ENCODE results near the gene SIRT4.
"Not testable (repeated sequence)": the region's sequence is repeated elsewhere in the genome, so short reads cannot be mapped to it uniquely, and the experiment has no call there.

The SIRT4 gene, protein sequence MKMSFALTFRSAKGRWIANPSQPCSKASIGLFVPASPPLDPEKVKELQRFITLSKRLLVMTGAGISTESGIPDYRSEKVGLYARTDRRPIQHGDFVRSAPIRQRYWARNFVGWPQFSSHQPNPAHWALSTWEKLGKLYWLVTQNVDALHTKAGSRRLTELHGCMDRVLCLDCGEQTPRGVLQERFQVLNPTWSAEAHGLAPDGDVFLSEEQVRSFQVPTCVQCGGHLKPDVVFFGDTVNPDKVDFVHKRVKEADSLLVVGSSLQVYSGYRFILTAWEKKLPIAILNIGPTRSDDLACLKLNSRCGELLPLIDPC

DNA sequence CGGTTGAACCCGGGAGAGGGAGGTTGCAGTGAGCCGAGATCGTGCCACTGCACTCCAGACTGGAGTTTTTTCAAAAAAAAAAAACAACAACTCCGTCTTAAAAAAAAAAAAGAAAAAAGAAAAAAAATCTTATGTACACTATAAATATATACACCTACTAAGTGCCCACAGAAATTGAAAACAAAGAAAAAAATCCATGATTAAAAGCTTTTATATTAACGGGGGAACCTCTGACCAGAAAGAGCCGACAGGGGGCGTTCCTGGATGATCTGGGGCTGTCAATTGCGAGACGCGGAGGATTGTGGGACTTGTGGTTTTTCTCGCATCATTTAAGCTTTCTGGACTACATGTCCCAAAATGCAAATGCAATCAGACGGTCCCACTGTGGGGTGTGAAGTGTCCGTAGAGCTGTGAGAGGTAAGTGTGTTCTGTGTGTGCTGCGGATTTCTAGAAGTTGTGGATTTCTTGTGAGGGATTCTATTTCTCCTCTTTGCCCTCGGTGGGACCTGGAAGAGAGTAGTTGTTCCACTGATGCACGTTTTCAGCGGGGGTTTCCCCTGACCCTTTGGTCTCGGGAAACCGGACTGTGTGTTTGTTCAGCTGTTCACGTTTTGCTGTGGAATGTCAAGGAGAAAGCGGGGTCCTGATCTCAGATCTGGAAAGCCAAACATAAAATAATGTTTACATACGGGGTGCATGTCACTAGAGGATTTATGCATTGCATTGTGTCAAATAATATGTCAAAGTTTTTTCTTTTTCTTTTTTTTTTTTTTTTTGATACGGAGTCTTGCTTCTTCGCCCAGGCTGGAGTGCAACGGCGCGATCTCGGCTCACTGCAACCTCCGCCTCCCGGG, at the start of gene SIRT4:
Gene SIRT4 (plus strand): TSS at position 360 of the 854 bp plus-strand sequence. CDS start 1,241 bp downstream, outside the sequence.
- Histone ChIP-seq H3K4me3 (peak within 1 kb of the TSS; percentile 97), H3K27ac (no peak within 1 kb of the TSS), H3K36me3 (ENCODE audit: insufficient read depth, low read length) (0 out of 2 replicates have a peak, but pooled peaks cover 3% of the 10 kb centered on the region), H3K9ac (ENCODE audit: insufficient read length) (peak within 1 kb of the TSS; percentile 87), H3K9me3 (ENCODE audit: low read depth, low read length) (no peaks in the 10 kb centered on the region)
- peak; percentile 86 for DNase-seq (ENCODE audit: low read depth, low spot score)
- no peak for TF ChIP-seq EZH2 (IDR thresholded peaks at IDR 0.05)
- no peak for TF ChIP-seq FOXP2 (optimal IDR thresholded peaks at IDR 0.05; ENCODE audit: control extremely low read depth, extremely low read length, insufficient read depth)
- TF ChIP-seq POLR2AphosphoS5 (IDR thresholded peaks at IDR 0.05; ENCODE audit: borderline replicate concordance, low read depth, low read length) = peak; percentile 76

DNA sequence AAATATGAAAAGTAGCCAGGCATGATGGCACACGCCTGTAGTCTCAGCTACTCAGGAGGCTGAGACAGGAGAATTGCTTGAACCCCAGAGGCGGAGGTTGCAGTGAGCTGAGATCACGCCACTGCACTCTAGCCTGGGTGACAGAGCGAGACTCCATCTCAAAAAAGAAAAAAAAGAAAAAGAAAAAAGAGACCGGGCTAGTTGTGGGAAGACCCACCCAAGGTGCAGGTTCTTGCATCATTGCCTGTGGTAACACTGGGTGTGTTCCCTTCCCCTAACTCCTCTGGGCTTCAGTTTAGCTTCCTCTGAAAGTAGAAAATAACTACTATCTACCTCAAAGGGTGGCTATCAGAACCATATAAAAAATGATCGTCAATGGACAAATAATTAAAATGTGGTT, 48.8 kb upstream of the SIRT4 start:
- H3K9ac ChIP-seq (ENCODE audit: insufficient read length); H3K36me3 ChIP-seq (ENCODE audit: insufficient read depth, low read length); H3K4me3 ChIP-seq; DNase-seq (ENCODE audit: low read depth, low spot score); H3K9me3 ChIP-seq (ENCODE audit: low read depth, low read length); H3K27ac ChIP-seq: not testable (repeated sequence)

DNA sequence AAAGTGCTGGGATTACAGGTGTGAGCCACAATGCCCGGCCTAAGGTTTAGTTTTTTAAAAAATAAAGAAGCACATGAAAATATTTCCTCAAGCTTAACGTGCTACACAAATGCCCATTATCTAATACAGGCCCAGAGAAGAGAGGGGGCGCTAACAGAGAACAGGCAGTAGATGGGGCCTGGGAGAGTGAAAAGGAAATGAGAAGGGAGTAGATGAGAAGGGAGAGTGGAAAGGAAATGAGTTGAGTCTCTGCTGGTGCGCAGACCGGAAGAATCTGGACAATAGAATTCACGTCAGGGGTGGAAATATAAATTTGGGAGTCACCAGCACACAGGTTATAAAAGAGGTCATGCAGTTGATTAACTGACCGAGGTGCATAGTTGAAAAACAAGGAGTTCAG, 47.3 kb upstream of the SIRT4 start:
- TF ChIP-seq POLR2AphosphoS5 (IDR thresholded peaks at IDR 0.05; ENCODE audit: borderline replicate concordance, low read depth, low read length) = no peak
- no peak for TF ChIP-seq FOXP2 (optimal IDR thresholded peaks at IDR 0.05; ENCODE audit: control extremely low read depth, extremely low read length, insufficient read depth)
- no peak for TF ChIP-seq EZH2 (IDR thresholded peaks at IDR 0.05)
- no peak overlapping the region for H3K4me3 ChIP-seq
- H3K36me3 ChIP-seq (ENCODE audit: insufficient read depth, low read length) = no peaks in the 10 kb centered on the region; the same call in 1 of the 2 replicates
- DNase-seq (ENCODE audit: low read depth, low spot score) = no peak
- no peaks in the 10 kb centered on the region for H3K9me3 ChIP-seq (ENCODE audit: low read depth, low read length)
- H3K27ac ChIP-seq = no peak overlapping the region
- H3K9ac ChIP-seq (ENCODE audit: insufficient read length) = no peak overlapping the region

DNA sequence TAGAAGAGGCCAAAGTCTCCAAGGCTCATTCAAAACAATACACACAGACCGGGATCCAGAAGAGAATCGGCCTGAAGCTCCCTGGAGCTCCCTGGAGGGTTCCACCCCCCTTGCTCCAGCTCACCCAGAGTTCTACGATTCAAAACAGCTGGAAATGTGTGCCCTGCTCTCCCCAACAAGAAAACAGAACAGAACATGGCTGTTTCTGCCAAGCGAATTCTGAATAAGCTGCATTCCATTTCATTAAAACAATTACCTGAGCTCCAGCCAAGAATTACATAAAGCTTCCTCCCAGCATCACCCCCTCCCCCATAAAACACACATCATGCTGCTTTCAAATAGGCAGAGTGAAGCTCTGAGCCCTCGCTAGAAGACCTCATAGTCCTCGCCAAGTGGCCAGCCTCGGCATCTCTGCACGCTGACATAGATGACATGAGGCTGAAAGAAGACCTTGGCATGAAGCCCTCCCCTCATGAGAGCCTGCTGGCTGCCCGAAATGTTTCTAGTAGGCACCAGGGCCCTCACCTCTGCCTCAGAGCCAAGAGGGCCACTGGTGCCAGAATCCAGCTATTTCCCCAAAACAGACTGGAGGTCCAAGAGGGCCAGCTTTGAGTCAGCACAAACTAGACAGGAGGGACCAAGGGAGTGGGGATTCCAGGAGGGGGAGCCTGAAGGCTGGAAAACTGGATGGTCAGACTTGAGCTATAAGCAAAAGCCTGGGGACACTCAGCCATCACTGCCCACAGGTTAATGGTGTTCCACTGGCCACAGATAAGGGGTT, 44.9 kb upstream of the SIRT4 start:
- H3K9me3 ChIP-seq (ENCODE audit: low read depth, low read length) = no peaks in the 10 kb centered on the region
- TF ChIP-seq EZH2 (IDR thresholded peaks at IDR 0.05) = no peak
- no peak for TF ChIP-seq FOXP2 (optimal IDR thresholded peaks at IDR 0.05; ENCODE audit: control extremely low read depth, extremely low read length, insufficient read depth)
- no peak for TF ChIP-seq POLR2AphosphoS5 (IDR thresholded peaks at IDR 0.05; ENCODE audit: borderline replicate concordance, low read depth, low read length)
- DNase-seq (ENCODE audit: low read depth, low spot score) = no peak
- H3K36me3 ChIP-seq (ENCODE audit: insufficient read depth, low read length) = no peaks in the 10 kb centered on the region; the same call in 1 of the 2 replicates
- H3K9ac ChIP-seq (ENCODE audit: insufficient read length) = no peak overlapping the region
- H3K27ac ChIP-seq = peak overlapping the region; percentile 53
- peak overlapping the region; percentile 32 for H3K4me3 ChIP-seq

DNA sequence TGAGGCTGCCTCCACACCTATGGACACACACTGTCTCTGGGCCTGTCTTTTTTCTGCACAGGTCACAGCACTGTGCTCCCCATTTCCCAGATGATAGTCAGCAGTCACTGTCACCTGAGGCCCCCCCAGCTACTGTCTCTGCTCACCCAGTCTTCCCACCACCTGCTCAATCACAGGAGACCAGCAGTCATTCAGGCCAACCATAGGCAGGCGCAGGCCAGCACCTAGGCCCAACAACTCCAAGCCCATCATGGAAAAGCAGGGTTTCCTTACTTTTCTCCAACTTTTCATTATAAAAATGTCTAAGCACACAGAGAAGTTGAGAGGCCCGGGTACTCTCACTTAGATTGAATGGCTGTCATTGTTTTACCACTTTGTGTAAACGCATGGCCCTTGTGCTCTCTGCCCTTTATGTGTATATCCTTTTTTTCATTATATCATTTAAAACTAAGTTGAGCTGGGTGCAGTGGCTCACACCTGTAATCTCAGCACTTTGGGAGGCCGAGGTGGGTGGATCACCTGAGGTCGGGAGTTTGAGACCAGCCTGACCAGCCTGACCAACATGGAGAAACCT, 43.7 kb upstream of the SIRT4 start:
- no peak for DNase-seq (ENCODE audit: low read depth, low spot score)
- Histone ChIP-seq H3K9ac (ENCODE audit: insufficient read length) (no peak overlapping the region), H3K4me3 (no peak overlapping the region), H3K36me3 (ENCODE audit: insufficient read depth, low read length) (no peaks in the 10 kb centered on the region; the same call in 1 of the 2 replicates), H3K9me3 (ENCODE audit: low read depth, low read length) (no peaks in the 10 kb centered on the region), H3K27ac (no peak overlapping the region)
- TF ChIP-seq POLR2AphosphoS5 (IDR thresholded peaks at IDR 0.05; ENCODE audit: borderline replicate concordance, low read depth, low read length) (no peak), FOXP2 (optimal IDR thresholded peaks at IDR 0.05; ENCODE audit: control extremely low read depth, extremely low read length, insufficient read depth) (no peak), EZH2 (IDR thresholded peaks at IDR 0.05) (no peak)

DNA sequence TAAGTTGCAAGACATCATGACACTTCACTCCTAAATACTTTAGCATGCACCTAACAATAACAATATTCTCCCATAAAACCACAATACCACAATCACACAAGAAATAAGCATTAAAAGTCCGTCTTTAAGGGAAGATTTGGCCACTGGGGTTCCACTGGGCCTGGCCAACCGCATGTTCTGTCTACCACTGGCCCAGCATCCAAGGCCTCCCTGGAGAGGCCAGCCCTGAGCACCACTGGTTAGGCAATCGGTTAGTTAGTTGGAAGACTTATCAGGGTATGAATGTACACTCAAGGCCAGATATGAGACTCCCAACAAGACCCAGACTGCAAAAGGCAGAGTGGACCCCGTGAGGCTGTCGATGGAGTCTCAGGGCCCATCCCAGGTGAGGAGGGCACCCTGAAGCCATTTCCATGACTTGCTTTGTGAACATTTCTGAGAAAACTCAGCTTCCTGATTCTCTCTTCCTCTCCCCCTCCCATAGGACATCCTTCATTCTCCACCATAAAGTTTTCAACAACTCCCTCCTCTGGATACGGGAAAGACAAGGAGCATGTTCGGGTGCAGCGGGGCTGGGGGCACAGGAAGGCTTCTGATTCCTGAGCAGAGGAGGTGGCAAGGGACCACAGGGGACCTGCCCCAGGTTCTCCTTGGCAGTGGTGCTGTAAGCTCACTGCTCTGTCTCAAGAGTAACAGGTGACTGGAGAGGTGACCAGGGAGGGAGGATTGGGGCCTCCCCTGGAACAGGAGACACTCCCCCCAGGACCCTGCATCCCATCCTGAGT, 42.5 kb upstream of the SIRT4 start:
- Histone ChIP-seq H3K36me3 (ENCODE audit: insufficient read depth, low read length) (no peaks in the 10 kb centered on the region; the same call in 1 of the 2 replicates), H3K9ac (ENCODE audit: insufficient read length) (no peak overlapping the region), H3K27ac (no peak overlapping the region), H3K9me3 (ENCODE audit: low read depth, low read length) (no peaks in the 10 kb centered on the region), H3K4me3 (no peak overlapping the region)
- no peak for DNase-seq (ENCODE audit: low read depth, low spot score)
- TF ChIP-seq EZH2 (IDR thresholded peaks at IDR 0.05) = no peak
- no peak for TF ChIP-seq POLR2AphosphoS5 (IDR thresholded peaks at IDR 0.05; ENCODE audit: borderline replicate concordance, low read depth, low read length)
- no peak for TF ChIP-seq FOXP2 (optimal IDR thresholded peaks at IDR 0.05; ENCODE audit: control extremely low read depth, extremely low read length, insufficient read depth)

DNA sequence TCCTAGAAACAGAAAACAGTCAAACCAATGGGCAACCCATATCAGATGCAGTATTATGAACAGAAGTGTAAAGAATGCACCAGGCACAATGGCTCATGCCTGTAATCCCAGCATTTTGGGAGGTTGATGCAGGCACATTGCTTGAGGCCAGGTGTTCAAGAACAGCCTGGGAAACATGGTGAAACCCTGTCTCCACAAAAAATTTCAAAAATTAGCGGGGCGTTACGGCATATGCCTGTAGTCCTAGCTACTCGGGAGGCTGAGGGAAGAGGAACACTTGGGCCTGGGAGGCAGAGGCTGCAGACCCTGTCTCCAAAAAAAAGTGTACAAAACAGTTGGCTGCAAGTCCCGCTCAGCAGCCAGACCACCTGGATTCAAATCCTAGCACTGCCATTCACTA, 41.5 kb upstream of the SIRT4 start:
- Histone ChIP-seq H3K36me3 (ENCODE audit: insufficient read depth, low read length) (no peaks in the 10 kb centered on the region), H3K27ac (no peak overlapping the region), H3K4me3 (no peak overlapping the region), H3K9me3 (ENCODE audit: low read depth, low read length) (no peaks in the 10 kb centered on the region), H3K9ac (ENCODE audit: insufficient read length) (no peak overlapping the region)
- TF ChIP-seq POLR2AphosphoS5 (IDR thresholded peaks at IDR 0.05; ENCODE audit: borderline replicate concordance, low read depth, low read length) (no peak), FOXP2 (optimal IDR thresholded peaks at IDR 0.05; ENCODE audit: control extremely low read depth, extremely low read length, insufficient read depth) (no peak), EZH2 (IDR thresholded peaks at IDR 0.05) (no peak)
- no peak for DNase-seq (ENCODE audit: low read depth, low spot score)

Measured in SK-N-MC (cell line).